GM15510 (cell line): Measurements from ENCODE around the gene CDHR1.

Experiments
- POLR2A ChIP-seq: IDR thresholded peaks from 3 replicates; pipeline ENCODE4 v1.6.1; 2011; ENCODE audit warnings: borderline replicate concordance; ENCODE audit not compliant: insufficient read length; ENCODE audit errors: extremely low read depth

CDHR1 gene

DNA sequence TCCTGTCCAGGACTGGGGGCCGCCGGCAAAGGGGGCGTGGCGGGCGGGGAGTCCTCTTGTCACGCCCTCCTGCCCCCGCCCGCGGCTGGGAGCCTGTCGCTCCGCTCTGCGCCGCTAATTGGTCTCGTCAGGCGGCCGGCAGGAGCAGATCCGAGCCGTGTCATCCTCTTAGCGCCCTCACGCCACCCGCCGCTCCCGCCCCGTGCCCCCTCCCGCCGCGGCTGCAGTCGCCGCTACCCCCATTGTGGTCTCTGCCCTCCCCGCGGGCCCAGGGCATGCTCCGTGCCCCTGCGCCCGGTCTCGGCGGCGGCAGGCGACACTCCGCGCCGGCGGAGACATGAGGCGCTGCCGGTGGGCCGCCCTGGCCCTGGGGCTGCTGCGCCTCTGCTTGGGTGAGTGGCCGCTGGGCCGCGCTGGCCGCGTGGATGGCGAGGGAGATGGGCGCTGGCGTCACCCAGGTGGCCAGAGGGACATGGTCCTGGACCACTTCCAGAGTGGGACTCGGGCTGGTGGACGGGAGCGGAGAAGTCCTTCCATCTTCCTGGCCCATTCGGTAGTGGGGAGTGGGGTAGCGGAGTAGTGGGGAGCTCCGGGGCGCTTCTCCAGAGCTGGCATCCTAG is at the start of gene CDHR1:
CDHR1 (plus strand) TSS at position 114 of the 620 bp plus-strand sequence; CDS start at position 338, 224 bp downstream.
- TF ChIP-seq POLR2A = no peak

DNA sequence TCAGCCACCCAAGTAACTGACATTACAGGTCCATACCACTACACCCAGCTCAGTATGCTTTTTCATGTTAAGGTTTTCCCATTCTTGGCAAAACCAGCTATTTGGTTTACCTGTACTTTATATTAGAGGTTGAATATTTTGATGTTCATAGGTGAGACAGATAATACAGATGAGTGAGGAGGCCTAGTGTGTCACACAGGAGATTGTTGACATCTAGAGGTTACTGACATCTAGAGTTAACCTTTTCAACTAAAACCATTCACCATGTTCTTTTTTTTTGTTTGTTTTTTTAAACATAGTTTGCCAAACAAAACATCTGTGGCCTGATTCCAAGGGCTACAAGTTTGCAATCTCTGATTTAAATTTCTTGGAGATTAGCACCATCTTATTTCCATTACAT is 47.0 kb upstream of the CDHR1 start:
- TF ChIP-seq POLR2A = no peak

DNA sequence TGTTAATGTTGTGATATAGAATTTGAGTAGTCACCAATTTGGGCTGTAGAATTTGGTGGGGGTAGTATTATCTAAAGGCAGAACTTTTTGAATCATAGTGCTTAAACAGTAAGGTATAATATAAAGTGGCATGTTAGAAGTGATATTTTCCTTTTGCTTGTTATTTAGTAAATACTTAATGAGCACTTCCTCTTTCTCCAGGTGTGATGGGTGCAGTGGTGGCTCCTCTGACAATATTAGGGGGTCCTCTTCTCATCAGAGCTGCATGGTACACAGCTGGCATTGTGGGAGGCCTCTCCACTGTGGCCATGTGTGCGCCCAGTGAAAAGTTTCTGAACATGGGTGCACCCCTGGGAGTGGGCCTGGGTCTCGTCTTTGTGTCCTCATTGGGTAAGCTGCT is 44.5 kb upstream of the CDHR1 start:
- no peak for TF ChIP-seq POLR2A

DNA sequence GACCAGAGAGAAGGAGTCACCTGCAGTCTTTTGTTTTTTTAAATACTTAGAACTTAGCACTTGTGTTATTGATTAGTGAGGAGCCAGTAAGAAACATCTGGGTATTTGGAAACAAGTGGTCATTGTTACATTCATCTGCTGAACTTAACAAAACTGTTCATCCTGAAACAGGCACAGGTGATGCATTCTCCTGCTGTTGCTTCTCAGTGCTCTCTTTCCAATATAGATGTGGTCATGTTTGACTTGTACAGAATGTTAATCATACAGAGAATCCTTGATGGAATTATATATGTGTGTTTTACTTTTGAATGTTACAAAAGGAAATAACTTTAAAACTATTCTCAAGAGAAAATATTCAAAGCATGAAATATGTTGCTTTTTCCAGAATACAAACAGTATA is 41.6 kb upstream of the CDHR1 start:
- TF ChIP-seq POLR2A = no peak

DNA sequence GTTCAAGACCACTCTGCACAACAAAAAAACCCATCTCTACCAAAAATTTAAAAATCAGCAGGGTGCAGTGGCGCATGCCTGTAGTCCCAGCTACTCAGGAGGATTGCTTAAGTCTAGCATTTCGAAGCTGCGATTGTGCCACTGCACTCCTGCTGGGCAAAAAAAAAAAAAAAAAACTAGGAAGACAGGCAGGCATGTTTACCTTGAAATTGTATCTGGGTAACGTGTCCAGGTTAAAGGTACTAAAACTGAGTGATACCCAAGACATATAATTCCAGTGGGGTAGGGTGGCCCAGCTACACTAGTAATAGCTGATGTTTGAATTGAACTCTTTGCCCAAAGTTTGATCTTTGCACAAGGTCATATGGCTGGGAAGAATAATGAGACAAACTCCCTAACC is 38.8 kb upstream of the CDHR1 start:
- TF ChIP-seq POLR2A = no peak

DNA sequence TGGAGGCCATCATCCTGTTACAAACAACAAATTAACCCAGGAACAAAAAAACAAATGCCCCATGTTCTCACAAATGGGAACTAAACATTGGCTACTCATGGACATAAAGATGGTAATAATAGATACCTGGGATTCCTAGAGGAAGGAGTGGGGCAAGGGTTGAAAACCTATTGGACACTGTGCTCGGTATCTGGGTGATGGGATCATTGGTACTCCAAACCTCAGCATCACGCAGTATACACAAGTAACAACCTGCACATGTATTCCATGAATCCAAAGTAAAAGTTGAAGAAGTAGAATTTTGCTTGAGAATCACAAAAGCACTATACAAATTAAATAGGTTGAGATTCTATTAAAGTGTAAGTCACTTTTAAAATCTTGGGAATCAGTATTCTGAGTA is 38.3 kb upstream of the CDHR1 start:
- no peak for TF ChIP-seq POLR2A

DNA sequence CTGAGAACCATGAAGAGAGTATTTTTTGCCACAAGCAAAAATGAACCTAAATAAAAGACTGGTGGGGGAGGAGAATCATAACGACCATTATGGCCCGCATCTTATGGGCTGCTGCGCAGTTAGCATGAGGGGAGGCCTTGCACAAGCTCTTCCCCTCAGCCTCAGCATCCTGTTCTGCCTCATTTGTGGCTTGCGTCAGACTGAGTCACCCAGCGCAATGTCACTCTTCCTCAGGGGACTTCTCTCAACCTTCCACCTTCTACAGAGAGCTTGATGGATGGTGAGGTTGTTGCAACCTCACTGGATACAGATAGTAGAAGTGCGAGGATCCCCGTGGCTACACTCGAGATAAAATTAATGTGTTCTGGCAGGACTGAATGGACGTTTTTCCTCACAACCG is 37.6 kb upstream of the CDHR1 start:
- TF ChIP-seq POLR2A = no peak

DNA sequence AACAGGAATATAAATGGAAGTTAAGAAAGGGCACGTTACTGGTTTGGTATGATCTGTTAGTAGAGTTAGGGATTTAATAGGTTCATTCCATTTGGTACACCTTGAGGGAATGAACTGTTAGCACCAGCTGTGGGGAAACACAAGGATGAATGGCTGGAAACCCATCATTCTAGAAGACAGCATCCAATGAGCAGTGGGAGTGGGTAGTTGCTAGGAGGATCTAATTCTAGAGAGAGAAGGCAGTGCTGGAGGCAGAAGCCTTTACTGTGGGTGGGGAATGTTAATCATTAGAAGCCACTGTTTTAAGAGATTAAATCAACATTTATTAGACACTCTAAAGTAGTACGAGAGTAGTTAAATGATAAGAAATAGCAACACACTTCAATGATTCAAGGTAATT is 36.3 kb upstream of the CDHR1 start:
- no peak for TF ChIP-seq POLR2A

DNA sequence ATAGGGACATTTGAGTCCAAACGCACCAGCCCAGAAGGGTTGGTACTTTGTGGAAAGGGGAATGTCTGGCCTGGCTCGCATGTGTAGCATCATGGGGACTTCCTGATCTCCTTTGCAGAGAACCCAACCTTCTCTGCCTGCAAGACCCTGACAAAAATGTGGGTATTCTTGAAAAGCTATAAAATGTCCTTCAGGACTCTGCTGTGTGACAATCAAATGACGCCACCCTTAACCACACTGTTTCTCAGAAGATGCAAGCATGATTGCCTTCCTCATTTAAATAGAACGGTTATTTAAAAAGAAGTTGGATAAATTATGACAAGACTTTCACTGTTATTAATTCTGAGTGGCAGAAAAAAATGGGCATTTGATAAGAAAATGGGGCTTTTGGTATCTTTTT is 35.8 kb upstream of the CDHR1 start:
- no peak for TF ChIP-seq POLR2A

DNA sequence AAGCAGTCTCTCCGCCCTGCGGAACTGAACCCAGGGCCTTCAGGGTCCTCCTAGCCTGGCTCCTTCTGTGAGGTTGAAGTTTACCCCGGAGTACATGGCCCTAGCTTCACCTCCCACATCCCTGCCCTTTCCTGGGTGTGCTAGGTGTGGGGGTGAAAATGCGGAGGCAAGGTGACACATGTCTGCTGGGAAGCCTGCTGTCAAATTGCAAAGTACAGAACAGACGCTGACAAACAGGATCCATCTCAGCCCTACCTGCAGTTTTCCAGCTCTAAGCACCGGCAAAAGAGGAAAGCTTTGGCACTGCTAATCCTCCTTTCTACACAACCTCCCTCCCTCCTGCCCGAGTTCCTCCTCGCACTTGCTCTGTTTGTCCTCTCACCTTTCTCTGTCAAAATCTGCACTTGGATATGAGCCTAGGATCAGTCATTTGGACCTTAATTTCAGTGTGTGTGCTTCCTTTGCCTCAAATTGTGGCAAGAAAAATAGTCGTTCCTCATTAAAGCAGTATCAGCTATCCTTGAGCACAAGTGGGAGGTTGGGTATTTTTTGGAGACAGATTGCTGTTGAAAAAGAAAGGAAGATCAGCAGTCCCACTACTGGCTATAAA is 35.2 kb upstream of the CDHR1 start:
- TF ChIP-seq POLR2A = no peak

DNA sequence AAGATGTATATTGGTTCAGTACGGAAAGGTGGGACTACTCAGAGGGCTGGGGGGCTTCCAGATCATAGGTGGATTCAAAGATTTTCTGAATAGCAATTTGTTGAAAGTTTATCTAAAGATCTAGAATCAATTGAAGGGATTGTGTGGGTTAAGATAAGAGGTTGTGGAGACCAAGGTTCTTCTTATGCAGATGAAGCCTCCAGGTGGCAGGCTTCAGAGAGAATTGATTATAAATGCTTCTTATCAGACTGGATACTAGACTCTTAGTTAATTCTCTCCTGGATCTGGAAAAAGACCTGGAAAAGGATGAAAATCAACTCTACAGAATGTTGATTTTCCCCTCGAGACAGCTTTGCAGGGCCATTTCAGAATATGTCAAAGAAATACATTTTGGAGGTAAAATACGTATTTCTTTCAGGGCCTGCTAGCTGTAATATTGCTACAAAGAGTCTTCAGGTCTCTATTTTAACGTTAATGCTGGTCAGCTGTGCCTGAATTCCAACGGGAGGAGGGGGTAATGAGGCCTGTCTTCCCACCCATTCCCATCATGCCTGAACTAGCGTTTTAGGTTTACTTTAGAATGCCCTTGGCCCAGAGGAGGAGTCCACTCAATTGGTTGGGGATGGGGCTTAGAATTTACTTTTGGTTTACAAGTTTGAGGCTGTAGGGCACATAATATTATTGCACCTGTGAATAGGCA is 33.5 kb upstream of the CDHR1 start:
- TF ChIP-seq POLR2A = no peak

DNA sequence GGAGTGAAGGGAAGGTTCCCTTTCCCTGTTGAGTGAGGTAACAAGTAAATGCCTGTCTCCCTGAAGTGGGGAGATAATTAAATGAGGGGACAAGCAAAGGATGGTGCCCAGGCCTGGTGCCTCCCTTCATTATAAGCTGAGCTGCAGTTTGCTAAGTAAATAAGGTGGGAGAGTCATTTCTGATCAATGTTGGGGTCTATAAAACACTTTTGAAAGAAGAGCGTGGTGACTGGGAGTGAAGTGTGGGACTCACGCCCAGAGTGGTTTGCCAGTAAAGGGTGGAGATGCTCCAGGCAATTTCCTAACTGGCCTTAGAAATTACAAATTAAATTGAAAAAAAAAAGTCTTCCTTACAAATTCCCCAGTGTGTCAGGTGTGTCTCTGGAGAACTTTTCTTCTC is 30.3 kb upstream of the CDHR1 start:
- no peak for TF ChIP-seq POLR2A

DNA sequence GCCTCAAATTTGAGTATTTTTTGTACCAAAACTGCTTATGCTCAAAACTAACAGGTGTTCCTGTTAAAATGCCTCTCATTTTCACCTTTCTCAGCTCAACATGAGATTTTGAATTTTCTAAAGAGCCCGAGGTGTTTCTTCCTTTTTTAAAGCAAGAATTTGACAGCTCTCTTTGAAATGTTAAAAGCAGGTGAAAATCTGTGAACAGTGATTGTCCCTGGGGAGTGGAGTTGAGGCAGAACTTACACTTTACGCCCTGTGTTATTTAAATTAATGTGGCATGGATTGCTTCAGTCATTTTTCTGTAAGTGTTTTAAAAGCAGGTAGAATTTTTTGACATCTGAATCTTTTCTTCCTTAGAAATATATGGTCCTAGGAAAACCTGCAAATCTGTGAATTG is 29.9 kb upstream of the CDHR1 start:
- no peak for TF ChIP-seq POLR2A

DNA sequence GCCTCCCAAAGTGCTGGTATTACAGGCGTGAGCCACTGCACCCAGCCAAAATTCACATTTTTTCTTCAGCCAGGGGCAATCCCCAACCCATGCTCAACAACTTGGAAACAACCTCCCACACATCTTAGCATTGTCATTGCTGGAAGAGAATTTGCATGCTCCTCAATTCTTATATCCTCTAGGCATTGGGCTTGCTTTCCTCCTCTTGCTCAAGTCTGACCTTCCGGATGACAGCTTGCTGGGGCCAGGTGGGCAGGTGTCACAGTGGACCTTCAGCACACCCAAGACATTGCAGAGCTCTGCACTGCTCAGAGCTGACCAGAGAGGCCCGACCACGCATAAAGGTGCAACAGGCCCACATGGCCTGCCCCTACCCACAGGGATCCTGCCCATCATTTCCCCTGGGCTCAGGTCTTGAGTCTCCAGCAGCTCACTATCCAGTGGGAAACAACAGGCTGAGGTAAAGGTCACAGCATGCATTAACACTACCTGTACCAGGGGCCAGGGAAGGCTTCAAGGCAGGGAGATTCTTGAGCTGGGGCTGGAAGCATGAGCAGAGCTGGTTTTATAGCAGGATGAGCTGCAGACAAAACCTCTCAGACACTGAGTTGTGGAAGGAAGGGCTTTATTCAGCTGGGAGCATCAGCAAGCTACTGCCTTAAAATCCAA is 27.6 kb upstream of the CDHR1 start:
- no peak for TF ChIP-seq POLR2A
